Stimulated activated CD4-positive, alpha-beta T cell treated with anti-CD3 and anti-CD28 coated beads, Interleukin-4, amount 100 ng/mL, for 24 hours (primary cell): ENCODE measurements around the gene TMEM244.
"Not testable (repeated sequence)": the region's sequence is repeated elsewhere in the genome, so short reads cannot be mapped to it uniquely, and the experiment has no call there.

Experiments used
- DNase-seq: peaks from one replicate; pipeline ENCODE4 v3.0.0-alpha.2; 2020

TMEM244 gene

GRCh38 chr6:129866256-129866655, 5.1 kb upstream of the TMEM244 start:
- no peak for DNase-seq

DNA sequence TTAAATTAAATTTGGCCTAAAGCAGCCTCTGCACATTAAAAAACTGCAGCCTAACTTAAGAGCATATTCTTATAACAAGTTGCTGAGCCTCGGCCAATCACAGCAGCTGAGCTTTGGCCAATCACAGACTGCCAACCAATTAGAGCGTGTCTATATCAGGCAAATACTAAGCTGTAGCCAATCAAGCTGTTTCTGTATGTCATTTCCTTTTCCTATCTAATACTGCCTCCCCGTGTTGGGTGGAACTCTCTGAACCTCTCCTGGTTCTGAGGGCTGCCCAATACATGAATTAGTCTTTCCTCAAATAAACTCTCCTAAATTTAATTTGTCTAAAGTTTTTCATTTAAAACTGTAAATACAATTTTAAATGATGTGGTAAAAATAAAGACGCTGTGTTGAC, 3.9 kb upstream of the TMEM244 start:
- DNase-seq, result no peak

GRCh38 chr6:129863664-129864063, 2.5 kb upstream of the TMEM244 start:
- no peak for DNase-seq

DNA sequence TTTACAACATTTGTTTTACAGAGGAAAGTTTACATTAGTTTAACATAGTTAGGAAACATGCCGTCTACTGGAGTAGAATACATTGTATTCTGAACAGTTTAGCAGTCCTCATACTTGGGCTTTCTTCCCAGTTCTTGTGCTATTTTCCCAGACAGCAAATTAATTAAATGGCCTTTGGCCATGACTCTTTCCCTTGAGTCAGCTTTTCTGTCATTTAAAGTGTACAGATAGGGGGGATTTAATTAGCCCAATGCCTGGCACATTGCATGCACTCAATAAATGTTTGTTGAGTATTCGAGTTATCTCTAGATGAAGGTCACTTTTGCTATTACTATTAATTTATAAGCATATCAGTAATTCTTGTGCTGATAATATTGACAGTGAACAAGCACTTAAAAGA, 1.6 kb downstream of the TMEM244 start:
- DNase-seq, result no peak

GRCh38 chr6:129857838-129858237, 3.3 kb downstream of the TMEM244 start:
- DNase-seq, result no peak

DNA sequence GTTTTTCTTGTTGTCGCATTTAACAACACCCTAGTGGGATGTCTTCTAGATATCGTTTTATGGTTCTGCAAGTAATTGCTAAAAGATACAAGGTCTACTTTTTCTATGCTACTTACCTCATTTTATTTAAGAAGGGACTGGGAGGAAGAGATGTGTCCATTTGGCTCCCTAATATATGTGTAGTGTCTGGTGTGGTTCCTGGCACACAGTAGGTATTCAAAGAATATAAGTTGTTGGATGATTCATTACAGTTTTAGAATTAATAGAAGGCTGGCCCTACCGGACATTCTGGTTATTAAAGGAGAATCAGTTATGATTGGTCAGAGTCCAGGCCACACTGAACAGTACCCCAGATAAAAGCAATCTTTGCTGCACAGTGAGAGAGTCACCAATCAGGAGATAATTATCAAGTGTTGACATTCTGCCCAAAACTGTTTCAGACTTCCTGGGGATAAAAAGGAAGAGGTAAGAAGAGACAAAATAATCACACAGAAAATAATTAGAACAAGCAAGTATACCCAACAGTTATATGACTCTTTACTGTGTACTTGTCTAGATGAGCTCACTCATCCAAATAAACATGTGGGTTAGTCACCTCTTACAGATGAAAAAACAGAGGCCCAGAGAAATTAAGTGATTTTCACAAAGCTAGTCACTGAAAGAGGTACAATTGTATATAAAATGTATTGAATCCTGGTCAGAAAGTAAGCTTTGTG, 7.0 kb downstream of the TMEM244 start:
- no peak for DNase-seq

GRCh38 chr6:129852257-129852858, 8.8 kb downstream of the TMEM244 start:
- DNase-seq, result no peak

DNA sequence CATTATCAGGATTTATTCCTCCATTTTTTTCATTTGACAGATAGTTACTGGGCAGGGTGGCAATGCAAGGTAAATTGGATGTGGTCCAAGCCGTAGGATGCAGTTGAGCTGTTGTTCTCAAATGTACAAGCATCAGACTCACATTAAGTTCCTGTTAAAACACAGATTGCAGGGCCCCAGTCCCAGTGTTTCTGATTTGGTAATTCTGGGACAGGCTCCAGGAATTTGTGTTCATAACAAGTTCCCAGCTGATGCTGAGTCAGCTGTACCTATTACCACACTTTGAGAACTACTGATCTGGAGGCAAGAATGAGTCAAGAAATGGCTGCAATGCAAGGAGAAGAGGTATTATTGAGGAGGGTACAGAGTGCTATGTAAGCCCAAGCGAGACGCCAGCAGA, 11.7 kb downstream of the TMEM244 start:
- DNase-seq, result no peak

DNA sequence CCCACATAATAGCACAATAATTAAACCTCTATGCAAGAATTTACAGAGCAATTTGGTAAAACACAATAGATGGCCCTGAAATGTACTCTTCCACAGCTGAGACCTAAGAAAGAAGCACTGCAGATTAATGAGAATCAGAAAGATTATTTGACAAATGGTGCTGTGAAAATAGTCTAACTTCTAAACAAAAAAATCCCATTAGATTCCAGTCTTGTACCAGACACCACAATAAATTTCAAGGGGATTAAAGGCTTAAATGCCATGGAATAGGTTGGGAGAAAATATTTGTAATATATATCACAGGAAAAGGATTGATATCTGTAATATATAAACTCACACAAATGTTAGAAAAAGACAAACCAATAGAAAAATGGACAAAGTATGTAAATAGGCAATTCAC, 14.4 kb downstream of the TMEM244 start:
- DNase-seq, result no peak

- DNase-seq, result no peak
These were observed 15.4 kb downstream of the TMEM244 start for GRCh38 chr6:129845696-129846095.

DNA sequence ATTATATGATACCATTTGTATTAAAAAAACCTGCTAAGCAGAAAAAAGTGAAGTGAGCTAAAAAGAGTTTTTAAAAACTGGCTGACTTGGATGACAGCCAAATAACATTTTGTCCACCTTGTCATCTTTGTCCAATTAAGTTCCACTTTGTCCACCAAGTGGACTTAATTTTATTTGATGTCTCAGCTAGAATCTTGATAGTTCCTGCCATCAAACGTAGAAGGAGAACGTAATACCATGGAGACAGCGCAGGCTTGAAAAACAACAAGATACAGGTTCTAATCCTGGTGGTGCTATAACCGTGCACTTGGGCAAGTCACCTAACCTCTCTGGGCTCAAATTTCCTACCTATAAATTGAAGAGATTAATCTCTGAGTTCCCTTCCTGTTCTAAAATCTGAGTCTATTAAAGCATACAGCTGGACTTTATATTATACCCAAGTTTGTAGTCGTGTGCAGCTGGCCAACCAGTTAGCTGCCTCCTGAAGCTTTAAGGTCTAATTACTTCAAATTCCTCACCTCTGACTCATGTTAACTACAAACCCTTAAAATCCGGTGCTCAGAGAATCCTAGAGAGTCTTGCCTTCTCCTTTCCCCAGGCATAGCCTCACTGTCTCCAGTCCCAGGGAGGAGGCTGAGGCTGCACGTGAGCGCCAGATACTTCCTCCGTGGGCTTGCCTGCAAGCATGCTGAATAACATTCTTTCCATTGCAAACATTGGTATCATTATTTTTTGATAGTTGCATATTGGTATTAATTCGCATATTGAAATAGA, 16.8 kb downstream of the TMEM244 start:
- DNase-seq, result no peak

- no peak for DNase-seq
These were observed 17.5 kb downstream of the TMEM244 start for GRCh38 chr6:129843573-129843972.

- DNase-seq, result no peak
These were observed 18.2 kb downstream of the TMEM244 start for GRCh38 chr6:129842881-129843409.

GRCh38 chr6:129842137-129842536, 19.0 kb downstream of the TMEM244 start:
- DNase-seq, result no peak

GRCh38 chr6:129839562-129839961, 21.6 kb downstream of the TMEM244 start:
- not testable (repeated sequence) for DNase-seq

GRCh38 chr6:129835691-129836090, 25.4 kb downstream of the TMEM244 start:
- DNase-seq, result no peak

DNA sequence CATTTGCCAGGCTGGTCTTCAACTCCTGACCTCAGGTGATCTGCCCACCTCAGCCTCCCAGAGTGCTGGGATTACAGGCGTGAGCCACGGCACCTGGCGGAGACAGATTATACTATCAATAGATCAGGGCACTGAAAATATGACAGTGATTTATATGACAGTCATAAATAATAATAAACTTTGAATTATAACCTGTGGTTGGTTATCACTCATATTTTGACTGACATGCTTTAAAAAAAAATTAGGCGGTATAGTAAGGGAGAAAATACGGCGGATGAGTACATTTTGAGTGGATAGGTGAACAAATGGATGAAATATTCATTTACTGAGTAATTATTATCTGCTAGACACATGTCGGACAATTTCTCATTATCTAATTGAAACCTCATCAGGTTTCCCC, 28.8 kb downstream of the TMEM244 start:
- no peak for DNase-seq

DNA sequence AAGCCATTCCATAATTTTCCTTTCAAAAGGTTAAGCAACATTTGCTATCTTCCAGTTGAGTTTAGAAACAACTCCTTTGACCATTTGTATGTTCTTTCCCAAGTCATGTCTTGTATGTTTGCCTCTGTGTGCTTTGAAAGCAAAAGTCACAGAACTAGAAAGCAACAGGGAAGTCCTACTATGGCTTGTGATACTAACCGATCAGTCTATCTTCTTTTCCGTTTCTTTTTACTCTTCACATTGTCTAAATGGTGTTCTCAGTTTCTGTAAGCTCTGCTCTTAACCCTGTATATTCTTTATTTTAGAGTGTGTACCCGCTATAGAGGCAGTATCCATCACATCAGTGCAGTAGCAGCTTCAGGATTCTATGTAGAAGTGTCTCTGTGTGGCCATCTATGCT, 32.9 kb downstream of the TMEM244 start:
- DNase-seq, result no peak

DNA sequence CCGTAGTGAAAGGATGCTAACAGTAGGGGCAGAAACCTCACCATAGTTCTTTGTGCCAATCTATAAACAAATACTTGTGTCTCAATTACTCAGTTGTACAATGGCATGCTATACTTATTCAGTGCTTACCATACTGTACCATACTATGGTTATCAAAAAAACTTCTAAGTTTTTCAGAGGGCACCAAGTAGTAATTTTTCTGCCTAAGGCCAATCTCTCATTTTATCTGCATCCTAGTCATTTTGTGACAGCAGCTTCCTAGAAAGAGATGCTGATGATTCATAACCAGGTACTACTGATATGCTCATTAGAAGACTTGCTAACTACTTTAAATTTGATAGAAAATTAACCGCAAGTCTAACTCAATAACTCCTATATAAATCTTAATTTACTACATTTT, 42.9 kb downstream of the TMEM244 start:
- no peak for DNase-seq

GRCh38 chr6:129817821-129818220, 43.3 kb downstream of the TMEM244 start:
- DNase-seq, result no peak

- no peak for DNase-seq
These were observed 43.8 kb downstream of the TMEM244 start for GRCh38 chr6:129817332-129817731.

GRCh38 chr6:129812145-129812777, 48.9 kb downstream of the TMEM244 start:
- DNase-seq, result no peak

DNA sequence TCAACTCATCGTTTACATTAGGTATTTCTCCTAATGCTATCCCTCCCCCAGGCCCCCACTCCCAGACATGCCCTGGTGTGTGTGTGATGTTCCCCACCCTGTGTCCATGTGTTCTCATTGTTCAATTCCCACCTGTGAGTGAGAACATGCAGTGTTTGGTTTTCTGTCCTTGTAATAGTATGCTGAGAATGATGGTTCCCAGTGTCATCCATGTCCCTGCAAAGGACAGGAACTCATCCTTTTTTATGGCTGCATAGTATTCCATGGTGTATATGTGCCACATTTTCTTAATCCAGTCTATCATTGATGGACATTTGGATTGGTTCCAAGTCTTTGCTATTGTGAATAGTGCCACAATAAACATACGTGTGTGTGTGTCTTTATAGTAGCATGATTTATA, 54.0 kb downstream of the TMEM244 start:
- not testable (repeated sequence) for DNase-seq
